Muscle layer of duodenum (tissue), 2 donors: ENCODE data around the gene RNF113B.
A peak's percentile ranks its signal among the peaks of the same experiment; 100 is the strongest.

Source experiments
- H3K27ac ChIP-seq: one replicate; pipeline ENCODE4 v1.7.0; 2013; ENCODE audit warnings: mild to moderate bottlenecking, low read length
- H3K27me3 ChIP-seq: one replicate; pipeline ENCODE4 v1.7.0; 2013; ENCODE audit warnings: low read depth, mild to moderate bottlenecking, control low read depth, low read length
- H3K36me3 ChIP-seq, 2 donors: one replicate each; pipeline ENCODE4 v1.7.0; 2013; ENCODE audit warnings: low read length in 2 of 2, control low read depth in 1 of 2, mild to moderate bottlenecking in 1 of 2; ENCODE audit not compliant: insufficient read depth in 2 of 2, control insufficient read depth in 1 of 2
- H3K4me1 ChIP-seq, 2 donors: one replicate each; pipeline ENCODE4 v1.7.0; 2013; ENCODE audit warnings: low read length in 2 of 2, mild to moderate bottlenecking in 2 of 2, control low read depth in 1 of 2, moderate library complexity in 1 of 2; ENCODE audit not compliant: insufficient read depth in 2 of 2, control insufficient read depth in 1 of 2
- H3K4me3 ChIP-seq, 2 donors: one replicate each; pipeline ENCODE4 v1.7.0; 2013; ENCODE audit warnings: low read length in 2 of 2, low read depth in 1 of 2, mild to moderate bottlenecking in 1 of 2
- H3K9me3 ChIP-seq, 2 donors: one replicate each; pipeline ENCODE4 v1.7.0; 2013; ENCODE audit warnings: low read length in 2 of 2, control low read depth in 1 of 2, mild to moderate bottlenecking in 1 of 2; ENCODE audit not compliant: control insufficient read depth in 1 of 2
- donor health status: healthy.

RNF113B gene

DNA sequence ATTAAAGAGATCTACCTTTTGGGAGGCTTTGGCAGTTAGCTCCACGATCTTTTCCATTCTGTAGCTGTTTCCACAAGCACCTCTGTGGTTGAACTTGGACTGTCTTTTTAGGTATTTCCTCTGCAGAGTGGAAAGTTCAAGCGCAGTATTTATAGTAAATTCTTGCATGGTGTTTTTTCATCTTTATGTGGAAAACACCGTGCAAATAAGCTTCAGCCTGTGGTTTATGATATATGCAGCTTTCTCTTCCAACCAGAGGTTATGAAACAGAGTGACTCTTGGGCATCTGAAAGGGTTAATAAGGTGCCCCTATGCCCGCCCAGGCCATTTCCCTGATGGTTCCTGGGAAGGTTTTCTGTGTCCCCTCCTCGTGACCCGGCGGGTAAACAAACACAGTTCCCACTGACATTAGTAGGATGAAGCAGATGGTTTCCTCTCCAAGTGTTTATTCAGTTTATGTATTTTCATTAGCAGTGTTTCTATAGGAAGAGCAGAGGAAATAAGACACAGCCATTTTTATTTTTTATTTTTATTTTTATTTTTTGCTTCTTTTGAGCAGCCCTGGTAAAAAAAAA is 39.7 kb upstream of the RNF113B start:
- no peaks in the 10 kb centered on the region for H3K27me3 ChIP-seq
- H3K27ac ChIP-seq = no peak overlapping the region
- H3K9me3 ChIP-seq = no peaks in the 10 kb centered on the region
- H3K4me1 ChIP-seq = peaks cover 0 to 9% of the 10 kb centered on the region in 2 donors
- H3K4me3 ChIP-seq = no peak overlapping the region
- peaks cover 0 to 4% of the 10 kb centered on the region in 2 donors for H3K36me3 ChIP-seq

DNA sequence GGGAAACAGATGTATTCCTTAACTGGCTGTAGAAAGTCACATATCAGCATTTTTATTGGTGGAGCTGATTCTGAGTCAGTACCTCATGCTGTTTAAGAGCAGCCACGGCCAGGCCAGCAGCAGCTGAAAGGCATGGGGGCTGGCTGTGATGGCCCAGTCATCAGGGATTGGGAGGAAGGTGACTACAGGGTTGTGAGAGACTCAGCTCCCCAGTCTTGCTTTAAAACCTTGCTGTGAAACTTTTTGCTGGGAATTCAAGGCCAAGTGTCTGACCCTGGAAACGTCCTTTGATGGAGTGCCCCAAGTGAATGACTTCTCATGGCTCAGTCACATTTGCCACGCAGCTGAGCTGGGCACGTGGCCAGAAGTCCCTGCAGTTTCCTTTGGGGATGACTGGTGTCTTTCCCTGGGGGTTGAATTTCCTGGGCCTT is 39.1 kb upstream of the RNF113B start:
- Histone ChIP-seq H3K27me3 (no peaks in the 10 kb centered on the region), H3K36me3 (peaks cover 0 to 4% of the 10 kb centered on the region in 2 donors), H3K9me3 (no peaks in the 10 kb centered on the region), H3K27ac (no peak overlapping the region), H3K4me1 (peaks cover 0 to 9% of the 10 kb centered on the region in 2 donors), H3K4me3 (no peak overlapping the region)

DNA sequence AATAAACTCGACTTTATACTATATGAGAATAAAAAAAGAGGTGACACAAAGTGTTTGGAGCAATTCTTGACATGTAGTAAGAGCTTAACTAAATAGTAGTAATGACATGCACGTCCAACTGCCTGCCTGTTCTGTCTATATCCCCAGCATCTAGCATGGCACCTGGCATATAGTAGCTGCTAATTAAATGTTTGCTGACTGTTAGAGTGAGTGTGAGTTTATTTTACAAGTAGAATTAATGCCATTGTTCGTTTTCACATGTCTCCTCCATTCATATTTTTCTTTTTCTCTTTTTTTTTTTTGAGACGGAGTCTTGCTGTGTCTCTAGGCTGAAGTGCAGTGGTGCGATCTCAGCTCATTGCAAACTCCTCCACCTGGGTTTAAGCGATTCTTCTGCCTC is 38.4 kb upstream of the RNF113B start:
- Histone ChIP-seq H3K27ac (no peak overlapping the region), H3K9me3 (no peaks in the 10 kb centered on the region), H3K27me3 (no peaks in the 10 kb centered on the region), H3K4me3 (no peak overlapping the region), H3K4me1 (peaks cover 0 to 9% of the 10 kb centered on the region in 2 donors), H3K36me3 (peaks cover 0 to 4% of the 10 kb centered on the region in 2 donors)

DNA sequence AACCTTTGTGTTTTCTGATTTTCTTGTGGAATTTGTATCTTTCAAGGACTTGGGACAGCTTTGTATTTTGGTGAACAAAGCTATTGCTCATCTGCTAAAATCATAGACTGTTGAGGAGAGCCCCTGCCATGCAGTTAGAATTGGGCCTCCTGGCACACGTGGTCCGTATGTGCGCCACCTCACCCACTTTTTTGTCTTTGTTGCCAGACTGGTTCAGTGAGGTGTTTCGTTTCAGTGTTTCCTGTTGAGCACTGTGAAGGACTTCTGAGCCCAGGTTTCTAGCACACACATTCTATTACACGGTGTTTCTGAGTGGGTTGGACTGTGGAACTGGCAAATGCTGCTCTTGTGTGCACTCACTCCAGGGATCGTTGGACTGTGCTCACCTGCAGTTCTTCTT is 37.6 kb upstream of the RNF113B start:
- Histone ChIP-seq H3K4me1 (peaks cover 0 to 9% of the 10 kb centered on the region in 2 donors), H3K9me3 (no peaks in the 10 kb centered on the region), H3K36me3 (peaks cover 0 to 4% of the 10 kb centered on the region in 2 donors), H3K27ac (no peak overlapping the region), H3K4me3 (no peak overlapping the region), H3K27me3 (no peaks in the 10 kb centered on the region)

DNA sequence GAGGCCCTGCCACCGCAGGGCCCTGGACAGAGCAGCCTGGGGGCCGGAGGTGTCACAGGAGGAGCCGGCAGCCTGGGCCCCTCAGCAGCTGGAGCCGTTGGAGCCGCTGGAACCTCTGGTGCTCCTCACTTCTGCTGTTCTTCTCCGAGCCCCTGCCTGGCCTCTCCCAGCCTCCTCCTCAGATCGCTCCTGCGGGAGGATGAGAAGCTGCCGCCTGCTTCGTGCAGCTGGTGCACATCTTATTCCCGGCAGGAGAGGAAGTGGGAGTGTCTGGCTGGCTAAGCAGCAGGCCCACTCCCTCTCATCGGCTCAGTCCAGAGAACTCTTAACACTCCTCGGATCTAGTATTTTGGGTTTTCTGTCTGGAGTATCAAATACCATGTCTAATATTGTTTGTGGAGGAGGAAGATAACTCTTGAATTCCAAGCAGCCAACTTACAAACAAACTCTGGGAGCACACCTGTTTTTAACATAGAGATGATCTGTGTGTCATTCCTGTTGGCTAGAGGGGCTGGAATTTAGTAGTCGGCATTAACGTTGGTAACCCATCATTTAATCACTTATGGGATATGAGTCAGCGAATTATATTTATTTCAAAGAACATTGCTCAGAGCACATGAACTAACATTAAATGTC is 37.1 kb upstream of the RNF113B start:
- no peak overlapping the region for H3K27ac ChIP-seq
- no peak overlapping the region for H3K4me3 ChIP-seq
- no peaks in the 10 kb centered on the region for H3K27me3 ChIP-seq
- peaks cover 0 to 9% of the 10 kb centered on the region in 2 donors for H3K4me1 ChIP-seq
- H3K9me3 ChIP-seq = no peaks in the 10 kb centered on the region
- H3K36me3 ChIP-seq = peaks cover 0 to 4% of the 10 kb centered on the region in 2 donors

DNA sequence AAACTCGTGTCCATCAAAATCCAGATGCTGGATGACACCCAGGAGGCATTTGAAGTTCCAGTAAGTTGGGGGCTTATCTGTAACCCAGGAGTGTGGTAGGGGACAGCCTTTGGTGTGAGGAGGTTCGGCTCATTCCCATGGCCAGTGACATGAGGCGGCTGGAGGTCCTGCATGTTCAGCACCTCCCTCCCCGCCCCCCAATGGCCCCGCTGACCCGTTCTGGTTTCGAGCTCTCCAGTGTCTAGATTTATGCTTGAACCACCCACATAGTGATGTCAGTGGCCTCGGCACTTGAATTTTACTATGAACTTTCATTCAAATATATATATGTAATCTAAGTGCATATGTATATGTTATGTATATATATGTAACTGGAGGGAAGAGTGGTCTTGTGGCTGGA is 36.3 kb upstream of the RNF113B start:
- no peak overlapping the region for H3K27ac ChIP-seq
- H3K4me1 ChIP-seq = peaks cover 0 to 9% of the 10 kb centered on the region in 2 donors
- no peaks in the 10 kb centered on the region for H3K27me3 ChIP-seq
- no peaks in the 10 kb centered on the region for H3K9me3 ChIP-seq
- H3K4me3 ChIP-seq = no peak overlapping the region
- peaks cover 0 to 4% of the 10 kb centered on the region in 2 donors for H3K36me3 ChIP-seq

DNA sequence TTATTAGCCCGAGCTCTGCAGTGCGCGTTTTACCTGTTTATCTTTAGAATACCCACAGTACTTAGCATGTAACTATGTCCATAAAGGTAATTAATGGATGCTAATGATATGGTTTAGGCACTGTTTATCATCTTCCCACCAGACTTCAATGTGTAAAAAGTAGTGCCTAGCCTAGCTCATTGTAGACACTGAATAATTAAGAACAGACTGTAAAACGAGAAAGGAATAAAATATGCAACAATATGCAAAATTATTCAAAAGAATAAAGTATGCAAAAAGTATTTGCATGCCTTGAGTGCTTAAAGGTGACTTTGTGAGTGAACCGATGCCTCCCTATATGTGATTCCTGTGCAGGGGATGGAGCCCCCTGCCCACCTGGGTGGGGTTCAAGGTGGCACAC is 35.7 kb upstream of the RNF113B start:
- H3K4me3 ChIP-seq = no peak overlapping the region
- no peaks in the 10 kb centered on the region for H3K27me3 ChIP-seq
- H3K9me3 ChIP-seq = no peaks in the 10 kb centered on the region
- H3K27ac ChIP-seq = no peak overlapping the region
- peaks cover 0 to 9% of the 10 kb centered on the region in 2 donors for H3K4me1 ChIP-seq
- H3K36me3 ChIP-seq = peaks cover 0 to 4% of the 10 kb centered on the region in 2 donors

DNA sequence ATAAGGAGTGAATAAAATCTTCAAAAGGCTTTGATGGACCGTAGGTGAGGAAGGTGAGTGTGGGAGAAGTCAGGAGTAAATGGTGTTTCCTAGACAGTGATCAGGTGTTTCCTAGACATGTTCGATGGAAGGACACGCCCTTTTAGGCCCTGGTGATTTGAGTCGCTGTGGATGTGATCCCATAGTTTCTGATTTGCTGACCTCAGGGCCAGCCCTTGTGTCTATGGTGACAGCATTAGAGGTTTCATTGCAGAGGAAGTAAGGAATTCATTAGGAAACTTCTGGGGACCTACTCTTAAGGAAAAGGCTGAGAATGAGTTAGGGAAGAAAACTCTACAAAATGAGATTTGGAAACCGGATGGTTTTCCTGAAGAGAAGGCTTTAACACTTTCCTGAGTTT is 31.5 kb upstream of the RNF113B start:
- Histone ChIP-seq H3K36me3 (no peaks in the 10 kb centered on the region), H3K4me3 (no peak overlapping the region), H3K27ac (no peak overlapping the region), H3K9me3 (peaks cover 5 to 9% of the 10 kb centered on the region in 2 donors), H3K27me3 (no peaks in the 10 kb centered on the region), H3K4me1 (no peaks in the 10 kb centered on the region)

DNA sequence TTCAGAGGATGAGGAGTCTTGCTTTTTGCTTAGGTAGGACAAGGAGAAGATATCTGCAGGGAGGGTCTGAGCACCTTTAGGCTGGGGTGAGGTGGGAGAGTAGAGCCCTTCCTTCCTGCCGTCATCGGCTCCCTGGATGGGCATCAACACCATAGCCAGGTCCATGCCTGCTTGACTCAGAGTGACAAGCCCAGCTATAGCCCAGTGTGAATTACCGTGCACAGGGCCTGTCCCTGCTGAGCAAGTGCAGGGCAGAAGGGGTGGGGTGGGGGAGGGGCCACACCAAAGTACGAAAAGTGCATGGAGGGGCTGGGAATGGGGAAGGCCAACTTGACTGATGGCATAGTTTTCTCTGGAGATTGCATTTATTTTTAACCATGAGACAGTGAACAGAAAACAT is 30.3 kb upstream of the RNF113B start:
- H3K27ac ChIP-seq = peak overlapping the region; percentile 50
- H3K9me3 ChIP-seq = peaks cover 5 to 9% of the 10 kb centered on the region in 2 donors
- no peaks in the 10 kb centered on the region for H3K36me3 ChIP-seq
- H3K27me3 ChIP-seq = no peaks in the 10 kb centered on the region
- H3K4me3 ChIP-seq = peak overlapping the region in 1 of 2 donors; percentile 13
- H3K4me1 ChIP-seq = no peaks in the 10 kb centered on the region

DNA sequence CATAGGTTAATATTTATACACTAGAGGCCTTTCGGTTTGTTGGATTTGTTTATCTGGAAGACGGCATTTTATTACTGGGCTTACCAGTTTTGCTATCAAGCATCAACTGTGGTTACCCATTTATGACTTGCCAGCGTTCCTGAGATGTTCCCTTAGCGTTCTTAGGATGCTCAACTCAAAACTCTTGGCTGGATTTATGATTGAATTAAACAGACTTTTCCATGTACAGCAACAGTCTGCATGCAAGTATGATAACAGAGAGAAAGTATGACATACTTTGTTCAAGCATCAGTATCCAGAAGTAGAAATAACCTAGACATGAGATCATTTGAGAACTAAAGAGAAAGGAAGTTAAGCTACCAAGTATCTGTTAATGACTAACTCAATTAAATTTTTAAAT is 29.9 kb upstream of the RNF113B start:
- Histone ChIP-seq H3K36me3 (no peaks in the 10 kb centered on the region), H3K4me3 (no peak overlapping the region), H3K9me3 (peaks cover 5 to 9% of the 10 kb centered on the region in 2 donors), H3K27ac (peak overlapping the region; percentile 58), H3K27me3 (no peaks in the 10 kb centered on the region), H3K4me1 (no peaks in the 10 kb centered on the region)

DNA sequence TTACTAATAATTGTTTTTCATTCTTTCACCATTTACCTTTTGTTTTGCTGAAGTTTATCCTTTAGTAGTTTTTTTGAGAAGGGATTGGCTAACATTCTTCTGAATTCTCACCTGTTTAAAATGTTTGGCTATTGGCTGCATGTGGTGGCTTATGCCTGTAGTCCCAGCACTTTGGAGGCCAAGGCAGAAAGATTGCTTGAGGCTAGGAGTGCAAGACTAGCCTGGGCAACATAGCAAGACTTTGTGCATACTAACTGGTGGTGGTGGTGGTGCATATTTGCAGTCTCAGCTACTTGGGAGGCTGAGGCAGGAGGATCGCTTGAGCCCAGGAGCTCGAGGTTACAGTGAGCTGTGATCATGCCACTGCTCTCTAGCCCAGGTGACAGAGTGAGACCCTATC is 27.5 kb upstream of the RNF113B start:
- Histone ChIP-seq H3K9me3 (peaks cover 5 to 9% of the 10 kb centered on the region in 2 donors), H3K36me3 (no peaks in the 10 kb centered on the region), H3K4me1 (no peaks in the 10 kb centered on the region), H3K27me3 (no peaks in the 10 kb centered on the region), H3K4me3 (no peak overlapping the region), H3K27ac (no peak overlapping the region)
